AG04449 (cell line): Measurements from ENCODE around the gene MS4A2.

ENCODE experiments used
- CTCF ChIA-PET: fragments of 350-600 bp; formaldehyde crosslinking; extraction: SDS; loops from one replicate; lab custom pipeline; 2021; ENCODE audit warnings: antibody characterized with exemption; lab: Yijun Ruan, JAX
- POLR2A ChIA-PET: fragments of 400-600, 350-600 bp; formaldehyde crosslinking; extraction: SDS; loops from one replicate; lab custom pipeline; 2020; ENCODE audit warnings: antibody characterized with exemption, inconsistent platforms; lab: Yijun Ruan, JAX
- DNase-seq: peaks from one replicate; pipeline ENCODE4 v3.0.0-alpha.2; 2010; ENCODE audit warnings: low read depth, low spot score
- H3K4me3 ChIP-seq: 2 replicates; pipeline ENCODE4 v1.5.1; 2011; ENCODE audit warnings: low read depth, mild to moderate bottlenecking, control low read depth, low read length
- TF ChIP-seq, protein P1 (sequence below): IDR thresholded peaks from one replicate; pipeline ENCODE4 v1.5.1; 2011; ENCODE audit warnings: mild to moderate bottlenecking, moderate library complexity, low read length, control low read depth, inconsistent platforms; ENCODE audit not compliant: insufficient read depth; ENCODE audit errors: missing control alignments

Gene MS4A2

GRCh38 chr11:60118338-60118737, 29.9 kb downstream of the MS4A2 start:
- POLR2A ChIA-PET, result no interaction called here
- DNase-seq, result no peak
- CTCF ChIA-PET, result no interaction called here
- TF ChIP-seq, protein P1, sequence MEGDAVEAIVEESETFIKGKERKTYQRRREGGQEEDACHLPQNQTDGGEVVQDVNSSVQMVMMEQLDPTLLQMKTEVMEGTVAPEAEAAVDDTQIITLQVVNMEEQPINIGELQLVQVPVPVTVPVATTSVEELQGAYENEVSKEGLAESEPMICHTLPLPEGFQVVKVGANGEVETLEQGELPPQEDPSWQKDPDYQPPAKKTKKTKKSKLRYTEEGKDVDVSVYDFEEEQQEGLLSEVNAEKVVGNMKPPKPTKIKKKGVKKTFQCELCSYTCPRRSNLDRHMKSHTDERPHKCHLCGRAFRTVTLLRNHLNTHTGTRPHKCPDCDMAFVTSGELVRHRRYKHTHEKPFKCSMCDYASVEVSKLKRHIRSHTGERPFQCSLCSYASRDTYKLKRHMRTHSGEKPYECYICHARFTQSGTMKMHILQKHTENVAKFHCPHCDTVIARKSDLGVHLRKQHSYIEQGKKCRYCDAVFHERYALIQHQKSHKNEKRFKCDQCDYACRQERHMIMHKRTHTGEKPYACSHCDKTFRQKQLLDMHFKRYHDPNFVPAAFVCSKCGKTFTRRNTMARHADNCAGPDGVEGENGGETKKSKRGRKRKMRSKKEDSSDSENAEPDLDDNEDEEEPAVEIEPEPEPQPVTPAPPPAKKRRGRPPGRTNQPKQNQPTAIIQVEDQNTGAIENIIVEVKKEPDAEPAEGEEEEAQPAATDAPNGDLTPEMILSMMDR, result no peak
- H3K4me3 ChIP-seq, result no peak overlapping the region

DNA sequence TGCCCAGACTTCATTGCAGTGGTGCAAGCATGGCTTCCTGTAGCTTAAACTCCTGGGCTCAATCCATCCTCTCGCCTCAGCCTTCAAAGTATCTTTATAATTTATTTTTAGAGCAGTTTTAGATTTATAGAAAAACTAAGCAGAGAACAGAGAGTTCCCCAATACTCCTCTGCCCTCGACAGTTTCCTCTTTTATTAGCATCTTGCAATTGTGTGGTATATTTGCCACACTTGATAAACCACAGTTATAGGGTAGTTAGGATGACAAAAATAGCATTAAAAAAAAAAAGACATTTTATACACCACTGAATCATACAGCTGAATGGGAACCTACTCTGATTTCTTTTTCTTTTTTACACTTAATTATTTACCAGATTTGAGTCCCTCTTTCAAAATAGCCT, 31.2 kb downstream of the MS4A2 start:
- DNase-seq, result no peak
- no peak overlapping the region for H3K4me3 ChIP-seq
- ChIA-PET POLR2A (no interaction called here), CTCF (no interaction called here)
- TF ChIP-seq, protein P1, result no peak

DNA sequence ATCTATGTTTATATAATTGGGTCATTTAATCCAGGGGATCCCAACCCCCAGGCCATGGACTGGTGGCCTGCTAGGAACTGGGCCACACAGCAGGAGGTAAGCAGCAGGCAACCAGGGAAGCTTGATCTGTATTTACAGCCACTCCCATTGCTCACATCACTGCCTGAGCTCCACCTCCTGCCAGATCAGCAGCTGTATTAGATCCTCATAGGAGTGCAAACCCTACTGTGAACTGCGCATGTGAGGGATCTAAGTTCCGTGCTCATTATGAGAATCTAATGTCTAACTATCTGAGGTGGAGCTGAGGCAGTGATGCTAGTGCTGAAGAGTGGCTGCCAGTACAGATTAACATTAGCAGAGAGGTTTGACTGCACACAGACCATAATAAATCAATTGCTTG, 32.8 kb downstream of the MS4A2 start:
- DNase-seq, result no peak
- ChIA-PET CTCF (no interaction called here), POLR2A (no interaction called here)
- TF ChIP-seq, protein P1, result no peak
- no peak overlapping the region for H3K4me3 ChIP-seq

DNA sequence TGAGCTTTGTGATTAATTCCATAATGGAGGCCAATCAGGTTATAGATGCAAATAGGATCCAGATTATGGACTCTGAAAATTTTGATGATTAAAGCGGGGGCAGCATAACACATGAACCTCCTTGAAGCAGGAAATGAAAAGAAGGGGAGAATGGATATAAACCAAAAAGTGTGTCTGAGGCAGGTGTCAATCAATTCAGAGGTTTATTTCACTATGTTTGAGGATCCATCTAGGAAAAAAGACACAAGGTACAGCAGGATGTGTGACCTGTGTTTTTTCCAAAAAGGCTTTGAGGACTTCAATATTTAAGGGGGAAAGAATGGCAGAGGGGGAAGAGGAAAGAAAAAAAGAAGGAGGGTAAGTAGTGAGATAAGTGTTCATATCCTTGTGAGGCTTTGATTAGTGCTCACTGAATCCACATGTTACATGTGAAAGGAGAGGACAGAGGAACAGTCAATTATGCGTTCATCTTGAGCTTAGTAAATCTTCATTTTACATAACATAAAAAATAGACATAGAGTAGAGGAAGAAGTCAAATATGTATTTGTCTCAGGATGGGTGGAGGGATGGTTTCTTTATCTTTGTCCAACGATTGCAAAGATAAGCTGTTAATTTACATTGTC, 34.1 kb downstream of the MS4A2 start:
- TF ChIP-seq, protein P1, result no peak
- no peak overlapping the region for H3K4me3 ChIP-seq
- CTCF ChIA-PET, result no interaction called here
- POLR2A ChIA-PET, result no interaction called here
- DNase-seq, result no peak

DNA sequence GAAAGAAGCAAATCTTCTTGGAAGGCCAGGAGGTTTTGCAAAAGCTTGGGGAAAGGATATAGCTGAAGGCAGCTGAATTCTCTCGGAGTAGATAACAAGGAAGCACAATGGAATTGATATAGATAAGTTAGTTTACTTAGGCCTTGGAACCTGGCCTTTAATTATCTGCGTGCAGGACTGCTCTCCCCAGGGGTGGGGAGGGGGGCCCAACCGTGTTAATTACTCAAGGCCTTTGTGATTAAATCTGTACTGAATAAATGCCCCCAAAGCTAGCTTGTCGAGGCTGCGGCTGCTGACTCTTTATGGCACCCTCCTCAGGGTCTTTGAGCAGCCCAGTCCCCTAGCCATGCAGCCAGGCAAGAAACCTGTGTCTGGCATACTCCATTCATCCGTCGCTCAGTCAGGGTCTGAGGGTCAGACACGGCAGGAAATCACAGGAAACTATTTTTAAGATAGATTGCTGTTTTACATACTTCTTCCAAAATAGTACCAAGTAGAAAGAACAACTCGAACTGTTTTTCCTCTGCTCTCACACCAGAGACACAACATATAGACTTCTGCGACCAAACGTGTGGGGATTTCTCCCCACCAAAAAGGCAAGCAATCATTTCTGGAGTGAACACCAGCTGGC, 36.5 kb downstream of the MS4A2 start:
- no peak overlapping the region for H3K4me3 ChIP-seq
- TF ChIP-seq, protein P1, result no peak
- CTCF ChIA-PET, result no interaction called here
- no peak for DNase-seq
- POLR2A ChIA-PET, result no interaction called here

DNA sequence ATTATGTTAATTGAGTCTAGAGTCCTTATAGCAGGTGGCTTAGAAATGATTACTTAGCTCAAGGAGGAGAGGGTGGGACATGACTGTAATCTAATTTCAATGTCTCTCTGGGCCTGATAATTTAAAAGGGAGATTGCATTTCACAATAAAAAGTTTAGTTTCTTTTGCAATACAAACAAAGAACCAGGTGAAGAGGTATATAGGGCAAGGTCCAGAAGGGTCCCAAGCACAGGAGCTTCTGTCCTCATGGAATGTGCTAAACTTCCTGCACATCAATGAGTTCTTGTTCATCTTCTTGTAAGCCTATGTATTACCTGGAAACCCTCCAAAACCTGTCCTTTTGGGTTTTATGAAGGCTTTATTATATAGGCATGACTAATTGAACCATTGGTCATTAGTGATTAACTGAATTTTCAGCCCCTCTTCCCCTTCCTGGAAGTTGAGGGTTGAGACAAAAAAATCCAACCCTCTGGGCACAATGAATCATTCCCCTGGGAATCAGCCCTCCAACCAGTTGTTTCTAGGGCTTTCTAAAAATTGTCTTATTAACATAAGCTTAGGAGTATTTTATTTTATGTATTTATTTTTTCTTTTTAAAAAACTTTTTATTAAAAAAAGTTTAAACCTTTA, 37.6 kb downstream of the MS4A2 start:
- no peak overlapping the region for H3K4me3 ChIP-seq
- POLR2A ChIA-PET, result no interaction called here
- CTCF ChIA-PET, result no interaction called here
- no peak for DNase-seq
- TF ChIP-seq, protein P1, result no peak
